BJ (cell line): Measurements from ENCODE around the gene FSTL5. TPM values are rescaled to one million over a fixed set of nuclear protein-coding genes. Genes with fewer than 3 reads are reported as not detected.
"Not testable (repeated sequence)": the region's sequence is repeated elsewhere in the genome, so short reads cannot be mapped to it uniquely, and the experiment has no call there.

ENCODE experiments used
- CTCF ChIA-PET: fragments of 350-600 bp; formaldehyde crosslinking; extraction: SDS; loops from one replicate; lab custom pipeline; 2021; ENCODE audit warnings: antibody characterized with exemption, inconsistent platforms; lab: Yijun Ruan, JAX
- POLR2A ChIA-PET: fragments of 300-600 bp; sonication (Branson Sonifier 250); formaldehyde crosslinking; extraction: SDS; loops from one replicate; lab custom pipeline; 2021; ENCODE audit warnings: antibody characterized with exemption; lab: Charles Lee
- DNase-seq: peaks from one replicate; pipeline ENCODE4 v3.0.0-alpha.2; 2011; ENCODE audit warnings: low read depth
- H3K27me3 ChIP-seq: 2 replicates; pipeline ENCODE4 v1.6.0; 2011; ENCODE audit warnings: low read length; ENCODE audit not compliant: control insufficient read depth, insufficient read depth
- H3K36me3 ChIP-seq: 2 replicates; pipeline ENCODE4 v1.5.1; 2011; ENCODE audit warnings: low read length; ENCODE audit not compliant: control insufficient read depth, insufficient read depth
- H3K4me3 ChIP-seq: 2 replicates; pipeline ENCODE4 v1.5.1; 2011; ENCODE audit warnings: low read depth, mild to moderate bottlenecking, control low read depth, low read length
- CTCF ChIP-seq: IDR thresholded peaks from 2 replicates; pipeline ENCODE4 v1.5.1; 2011; ENCODE audit warnings: low read depth, mild to moderate bottlenecking, control low read depth, inconsistent platforms, low read length, moderate library complexity; ENCODE audit not compliant: insufficient read depth
- polyA minus RNA-seq: library from RNA; depleted of rRNA, polyadenylated mRNA; stranded (reverse); fragments of >200 nt; gene quantifications from 2 replicates; pipeline ENCODE4 v1.2.3, GENCODE V29; 2011; rRNA and poly(A)+ RNA removed
- polyA plus RNA-seq: library from polyadenylated mRNA; depleted of rRNA; stranded (reverse); fragments of >200 nt; gene quantifications from 2 replicates; pipeline ENCODE4 v1.2.3, GENCODE V29; 2011; rRNA removed

Gene FSTL5
- polyA plus RNA-seq, result not detected in 2 replicates
- polyA minus RNA-seq, result not detected in 2 replicates

DNA sequence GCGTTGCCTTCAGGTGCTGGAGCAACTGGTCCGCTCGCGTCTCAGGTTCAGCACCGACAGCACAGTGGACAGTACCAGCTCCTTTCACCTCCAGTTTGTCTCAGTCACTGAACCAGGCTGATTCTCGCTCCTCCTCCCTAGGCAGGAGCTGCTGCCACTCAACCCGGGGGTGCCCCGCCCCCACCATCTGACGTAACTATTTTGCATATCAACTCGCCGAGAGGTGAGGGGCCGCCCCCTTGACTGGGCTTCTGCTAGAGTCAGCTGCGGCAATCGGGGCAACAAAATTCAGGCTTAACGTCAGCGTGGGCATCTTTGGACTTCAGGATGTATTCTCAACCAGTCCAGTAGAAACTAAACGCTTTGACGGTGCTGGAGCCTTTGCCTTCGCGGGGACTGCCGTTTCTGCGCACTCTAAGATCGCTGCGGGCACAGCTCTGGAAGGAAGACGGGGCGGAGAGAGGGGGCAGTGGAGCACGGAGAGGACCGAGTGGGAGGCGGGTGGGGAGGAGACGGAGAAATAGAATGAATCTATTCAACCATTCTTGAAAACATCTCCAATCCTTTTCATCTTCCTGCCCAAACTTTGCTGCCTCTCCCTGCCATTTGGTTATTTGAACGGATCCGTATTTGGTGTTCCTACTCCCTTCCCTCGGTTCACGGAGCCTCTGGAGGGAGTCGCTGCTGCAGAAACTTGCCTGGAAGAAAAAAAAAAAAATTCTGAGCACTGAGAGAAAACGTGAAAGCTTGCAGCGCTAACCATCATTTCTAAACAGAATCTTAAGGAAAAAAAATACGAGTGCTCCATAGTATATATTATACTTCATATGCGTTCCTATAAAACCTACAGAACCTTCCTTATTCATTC is at the start of gene FSTL5:
TSS of gene FSTL5 (minus strand) at position 109 of the 868 bp plus-strand sequence. CDS start 52,604 bp downstream, outside the sequence.
- TF ChIP-seq CTCF, result no peak
- ChIA-PET CTCF (no interaction called here), POLR2A (no interaction called here)
- no peaks in the 10 kb centered on the region for H3K27me3 ChIP-seq
- no peaks in the 10 kb centered on the region for H3K36me3 ChIP-seq
- DNase-seq, result no peak
- H3K4me3 ChIP-seq, result peak within 1 kb of the TSS; percentile 32

GRCh38 chr4:162209706-162210105 is 45.9 kb upstream of the FSTL5 start:
- no peaks in the 10 kb centered on the region for H3K36me3 ChIP-seq
- TF ChIP-seq CTCF, result no peak
- no peak overlapping the region for H3K4me3 ChIP-seq
- H3K27me3 ChIP-seq, result no peaks in the 10 kb centered on the region
- no peak for DNase-seq
- CTCF ChIA-PET, result no interaction called here
- POLR2A ChIA-PET, result no interaction called here

GRCh38 chr4:162203478-162203877 is 39.7 kb upstream of the FSTL5 start:
- CTCF ChIA-PET, POLR2A ChIA-PET, H3K36me3 ChIP-seq, H3K4me3 ChIP-seq, H3K27me3 ChIP-seq, DNase-seq: not testable (repeated sequence)

DNA sequence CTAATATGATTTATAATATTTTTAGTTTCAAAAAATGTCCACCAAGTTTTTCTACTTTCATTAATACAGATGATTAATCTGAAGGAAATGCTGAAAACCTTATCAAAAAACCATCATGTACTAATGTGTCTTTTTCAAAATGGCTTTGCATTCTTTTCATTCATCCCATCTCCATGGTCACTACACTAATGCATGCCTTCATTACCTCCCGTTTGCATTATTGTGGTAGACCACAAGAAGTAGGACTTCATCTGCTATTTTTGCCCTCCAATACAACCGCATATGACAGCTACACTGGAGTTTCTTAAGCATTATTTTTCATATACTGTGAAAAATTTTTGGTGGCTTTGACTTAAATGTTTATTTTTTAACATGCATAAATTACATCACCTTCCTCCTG is 37.9 kb upstream of the FSTL5 start:
- Histone ChIP-seq H3K4me3 (no peak overlapping the region), H3K27me3 (no peaks in the 10 kb centered on the region), H3K36me3 (no peaks in the 10 kb centered on the region)
- TF ChIP-seq CTCF, result no peak
- CTCF ChIA-PET, result no interaction called here
- POLR2A ChIA-PET, result no interaction called here
- no peak for DNase-seq

DNA sequence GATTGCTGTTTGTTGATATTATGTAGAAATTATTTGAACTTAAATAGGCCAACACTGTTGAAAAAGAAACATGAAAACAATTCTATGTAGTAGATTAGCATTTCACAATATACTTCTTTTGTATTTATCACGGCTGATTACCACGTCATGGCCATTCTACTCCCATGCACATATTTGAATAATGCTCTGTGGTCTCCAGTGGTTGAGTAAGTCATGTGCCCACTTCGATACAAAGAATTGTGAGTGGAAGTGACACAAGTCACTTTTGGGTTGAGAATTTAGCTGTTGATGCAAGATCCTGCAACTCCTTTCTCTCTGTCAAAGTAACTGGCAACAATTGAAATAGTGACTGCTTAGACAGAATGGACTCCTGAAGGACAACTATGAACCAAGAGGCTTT is 6.7 kb upstream of the FSTL5 start:
- DNase-seq, result no peak
- H3K4me3 ChIP-seq, result no peak overlapping the region
- TF ChIP-seq CTCF, result no peak
- no peaks in the 10 kb centered on the region for H3K36me3 ChIP-seq
- ChIA-PET POLR2A (no interaction called here), CTCF (interaction anchor here (0.6 kb wide), 1 partner anchor 612 kb away, joined by 3 read pairs; no protein-coding TSS in a partner anchor)
- H3K27me3 ChIP-seq, result no peaks in the 10 kb centered on the region
